ENCODE data around the gene KHDC4.

Gene KHDC4

DNA sequence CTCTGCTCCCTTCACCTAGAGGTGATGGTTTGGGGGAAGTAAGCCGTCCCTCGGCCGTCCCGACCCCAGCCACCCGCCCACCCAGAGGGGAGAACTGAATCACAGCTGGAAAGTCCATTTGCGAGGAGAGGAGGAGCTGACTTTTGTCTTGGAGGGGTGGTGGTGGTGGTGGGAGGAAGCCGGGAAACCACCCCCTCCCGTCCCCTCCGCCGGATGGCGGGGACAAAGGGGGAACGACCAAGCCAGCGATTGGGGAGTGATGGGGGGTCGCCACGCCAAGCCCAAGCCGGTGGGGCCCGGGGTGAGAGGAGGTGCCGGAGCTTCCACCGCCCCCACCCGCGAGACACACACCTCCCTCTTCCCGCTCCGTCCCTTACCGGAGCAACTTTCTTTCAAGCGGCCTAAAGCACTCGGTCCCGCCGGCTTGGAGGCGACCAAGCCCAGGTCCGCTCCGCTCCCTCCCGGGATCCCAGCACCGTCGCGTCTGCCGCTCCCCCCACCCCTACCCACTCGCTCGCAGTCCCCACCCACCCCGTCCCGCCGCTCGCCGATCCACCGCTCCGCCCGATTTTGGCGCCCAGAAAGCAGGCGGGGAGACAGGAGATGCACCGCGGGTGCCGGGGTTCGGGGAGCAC is 43.6 kb upstream of the KHDC4 start (continued):
- TF ChIP-seq ZNF600 (tag by site-specific recombination; IDR thresholded peaks at IDR 0.05) = peak; percentile 83
- no peak for TF ChIP-seq ZNF404 (tag by site-specific recombination; IDR thresholded peaks at IDR 0.05)
- TF ChIP-seq ZNF837 (tag by site-specific recombination; IDR thresholded peaks at IDR 0.05) = no peak
- no peak for TF ChIP-seq ZNF776 (tag by site-specific recombination; IDR thresholded peaks at IDR 0.05; ENCODE audit: borderline replicate concordance)
- no peak for TF ChIP-seq ZNF211 (tag by site-specific recombination; IDR thresholded peaks at IDR 0.05; ENCODE audit: low read depth)
- TF ChIP-seq ZNF426 (tag by site-specific recombination; IDR thresholded peaks at IDR 0.05) = no peak
- TF ChIP-seq KLF17 (tag by site-specific recombination; IDR thresholded peaks at IDR 0.05) = no peak; the same call in none of the 2 replicates
- TF ChIP-seq ZNF76 (tag by site-specific recombination; IDR thresholded peaks at IDR 0.05; ENCODE audit: borderline replicate concordance, low read depth) = no peak; the same call in 1 of the 2 replicates
- TF ChIP-seq ZNF830 (tag by site-specific recombination; IDR thresholded peaks at IDR 0.05; ENCODE audit: low read depth) = no peak
- TF ChIP-seq, protein P1, sequence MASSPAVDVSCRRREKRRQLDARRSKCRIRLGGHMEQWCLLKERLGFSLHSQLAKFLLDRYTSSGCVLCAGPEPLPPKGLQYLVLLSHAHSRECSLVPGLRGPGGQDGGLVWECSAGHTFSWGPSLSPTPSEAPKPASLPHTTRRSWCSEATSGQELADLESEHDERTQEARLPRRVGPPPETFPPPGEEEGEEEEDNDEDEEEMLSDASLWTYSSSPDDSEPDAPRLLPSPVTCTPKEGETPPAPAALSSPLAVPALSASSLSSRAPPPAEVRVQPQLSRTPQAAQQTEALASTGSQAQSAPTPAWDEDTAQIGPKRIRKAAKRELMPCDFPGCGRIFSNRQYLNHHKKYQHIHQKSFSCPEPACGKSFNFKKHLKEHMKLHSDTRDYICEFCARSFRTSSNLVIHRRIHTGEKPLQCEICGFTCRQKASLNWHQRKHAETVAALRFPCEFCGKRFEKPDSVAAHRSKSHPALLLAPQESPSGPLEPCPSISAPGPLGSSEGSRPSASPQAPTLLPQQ (tag by site-specific recombination; IDR thresholded peaks at IDR 0.05) = peak; percentile 16; the same call in 1 of the 2 replicates
- no peak for TF ChIP-seq ZNF610 (tag by site-specific recombination; IDR thresholded peaks at IDR 0.05; ENCODE audit: borderline replicate concordance)
- TF ChIP-seq ZNF791 (tag by site-specific recombination; IDR thresholded peaks at IDR 0.05) = no peak
- TF ChIP-seq ZNF747 (tag by site-specific recombination; IDR thresholded peaks at IDR 0.05) = no peak
- no peak for TF ChIP-seq YY1 (tag by site-specific recombination; IDR thresholded peaks at IDR 0.05)
- TF ChIP-seq, protein P2, sequence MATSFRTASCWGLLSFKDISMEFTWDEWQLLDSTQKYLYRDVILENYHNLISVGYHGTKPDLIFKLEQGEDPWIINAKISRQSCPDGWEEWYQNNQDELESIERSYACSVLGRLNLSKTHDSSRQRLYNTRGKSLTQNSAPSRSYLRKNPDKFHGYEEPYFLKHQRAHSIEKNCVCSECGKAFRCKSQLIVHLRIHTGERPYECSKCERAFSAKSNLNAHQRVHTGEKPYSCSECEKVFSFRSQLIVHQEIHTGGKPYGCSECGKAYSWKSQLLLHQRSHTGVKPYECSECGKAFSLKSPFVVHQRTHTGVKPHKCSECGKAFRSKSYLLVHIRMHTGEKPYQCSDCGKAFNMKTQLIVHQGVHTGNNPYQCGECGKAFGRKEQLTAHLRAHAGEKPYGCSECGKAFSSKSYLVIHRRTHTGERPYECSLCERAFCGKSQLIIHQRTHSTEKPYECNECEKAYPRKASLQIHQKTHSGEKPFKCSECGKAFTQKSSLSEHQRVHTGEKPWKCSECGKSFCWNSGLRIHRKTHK (tag by site-specific recombination; IDR thresholded peaks at IDR 0.05) = no peak
- TF ChIP-seq ZNF366 (tag by site-specific recombination; conservative IDR thresholded peaks at IDR 0.05) = no peak
- TF ChIP-seq, protein P3, sequence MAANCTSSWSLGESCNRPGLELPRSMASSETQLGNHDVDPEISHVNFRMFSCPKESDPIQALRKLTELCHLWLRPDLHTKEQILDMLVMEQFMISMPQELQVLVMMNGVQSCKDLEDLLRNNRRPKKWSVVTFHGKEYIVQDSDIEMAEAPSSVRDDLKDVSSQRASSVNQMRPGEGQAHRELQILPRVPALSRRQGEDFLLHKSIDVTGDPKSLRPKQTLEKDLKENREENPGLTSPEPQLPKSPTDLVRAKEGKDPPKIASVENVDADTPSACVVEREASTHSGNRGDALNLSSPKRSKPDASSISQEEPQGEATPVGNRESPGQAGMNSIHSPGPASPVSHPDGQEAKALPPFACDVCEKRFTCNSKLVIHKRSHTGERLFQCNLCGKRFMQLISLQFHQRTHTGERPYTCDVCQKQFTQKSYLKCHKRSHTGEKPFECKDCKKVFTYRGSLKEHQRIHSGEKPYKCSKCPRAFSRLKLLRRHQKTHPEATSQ (tag by site-specific recombination; IDR thresholded peaks at IDR 0.05) = no peak
- TF ChIP-seq MZF1 (tag by site-specific recombination; IDR thresholded peaks at IDR 0.05; ENCODE audit: borderline replicate concordance) = peak; percentile 91
- TF ChIP-seq ZNF624 (tag by site-specific recombination; IDR thresholded peaks at IDR 0.05) = no peak
- TF ChIP-seq ZNF621 (tag by site-specific recombination; IDR thresholded peaks at IDR 0.05) = no peak
- TF ChIP-seq HOXD13 (CRISPR knock-in tag; IDR thresholded peaks at IDR 0.05; ENCODE audit: borderline replicate concordance) = no peak
- TF ChIP-seq, protein P4, sequence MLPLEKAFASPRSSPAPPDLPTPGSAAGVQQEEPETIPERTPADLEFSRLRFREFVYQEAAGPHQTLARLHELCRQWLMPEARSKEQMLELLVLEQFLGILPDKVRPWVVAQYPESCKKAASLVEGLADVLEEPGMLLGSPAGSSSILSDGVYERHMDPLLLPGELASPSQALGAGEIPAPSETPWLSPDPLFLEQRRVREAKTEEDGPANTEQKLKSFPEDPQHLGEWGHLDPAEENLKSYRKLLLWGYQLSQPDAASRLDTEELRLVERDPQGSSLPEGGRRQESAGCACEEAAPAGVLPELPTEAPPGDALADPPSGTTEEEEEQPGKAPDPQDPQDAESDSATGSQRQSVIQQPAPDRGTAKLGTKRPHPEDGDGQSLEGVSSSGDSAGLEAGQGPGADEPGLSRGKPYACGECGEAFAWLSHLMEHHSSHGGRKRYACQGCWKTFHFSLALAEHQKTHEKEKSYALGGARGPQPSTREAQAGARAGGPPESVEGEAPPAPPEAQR (tag by site-specific recombination; IDR thresholded peaks at IDR 0.05) = no peak
- TF ChIP-seq ZNF157 (tag by site-specific recombination; IDR thresholded peaks at IDR 0.05) = no peak
- peak; percentile 85 for TF ChIP-seq PATZ1 (tag by site-specific recombination; IDR thresholded peaks at IDR 0.05)
- TF ChIP-seq, protein P5, sequence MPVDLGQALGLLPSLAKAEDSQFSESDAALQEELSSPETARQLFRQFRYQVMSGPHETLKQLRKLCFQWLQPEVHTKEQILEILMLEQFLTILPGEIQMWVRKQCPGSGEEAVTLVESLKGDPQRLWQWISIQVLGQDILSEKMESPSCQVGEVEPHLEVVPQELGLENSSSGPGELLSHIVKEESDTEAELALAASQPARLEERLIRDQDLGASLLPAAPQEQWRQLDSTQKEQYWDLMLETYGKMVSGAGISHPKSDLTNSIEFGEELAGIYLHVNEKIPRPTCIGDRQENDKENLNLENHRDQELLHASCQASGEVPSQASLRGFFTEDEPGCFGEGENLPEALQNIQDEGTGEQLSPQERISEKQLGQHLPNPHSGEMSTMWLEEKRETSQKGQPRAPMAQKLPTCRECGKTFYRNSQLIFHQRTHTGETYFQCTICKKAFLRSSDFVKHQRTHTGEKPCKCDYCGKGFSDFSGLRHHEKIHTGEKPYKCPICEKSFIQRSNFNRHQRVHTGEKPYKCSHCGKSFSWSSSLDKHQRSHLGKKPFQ (tag by site-specific recombination; IDR thresholded peaks at IDR 0.05) = no peak
- TF ChIP-seq KLF16 (tag by site-specific recombination; IDR thresholded peaks at IDR 0.05) = peak; percentile 9; the same call in 1 of the 2 replicates

All from HEK293 (cell line).